SK-MEL-5 (cell line): ENCODE measurements around the gene KIF3B. TPM values are rescaled to one million over a fixed set of nuclear protein-coding genes. Genes with fewer than 3 reads are reported as not detected.

ENCODE experiments used
- total RNA-seq: library from RNA; depleted of rRNA; stranded (reverse); fragments of >200 nt; shearing (Covaris generic); gene quantifications from 2 replicates; pipeline ENCODE4 v1.2.3, GENCODE V29; 2014; rRNA removed

Gene KIF3B
- total RNA-seq, 1 experiment from 2014 or later = 22.1 TPM

Other genes with a start within 250 kb of the KIF3B start
- not detected in 2 replicates for gene HCK, start 225.4 kb upstream of the KIF3B start, total RNA-seq
- 30.9 and 33.9 TPM in 2 replicates for gene TM9SF4, start 167.9 kb upstream of the KIF3B start, total RNA-seq
- gene PLAGL2, start 69.9 kb upstream of the KIF3B start, total RNA-seq = 3.6 and 4.1 TPM in 2 replicates
- 56.1 and 58.0 TPM in 2 replicates for gene POFUT1, start 69.8 kb upstream of the KIF3B start, total RNA-seq
- gene ASXL1, start 80.7 kb downstream of the KIF3B start, total RNA-seq = 22.6 and 29.1 TPM in 2 replicates